ENCODE measurements around the gene ADAMTS17. TPM values are rescaled to one million over a fixed set of nuclear protein-coding genes. Genes with fewer than 3 reads are reported as not detected.
A peak's percentile ranks its signal among the peaks of the same experiment; 100 is the strongest.

ADAMTS17 gene
- total RNA-seq, 1 donor from 2014 or later, result 3.4 TPM

GRCh38 chr15:100033140-100033857, 308.5 kb downstream of the ADAMTS17 start:
- DNase-seq (ENCODE audit: low spot score), result no peak
- H3K27ac Mint-ChIP-seq (ENCODE audit: unreplicated experiment), result peak overlapping the region; percentile 91
- no peak for TF ChIP-seq CTCF (IDR thresholded peaks at IDR 0.05)

GRCh38 chr15:100032358-100033085, 309.3 kb downstream of the ADAMTS17 start:
- TF ChIP-seq CTCF (IDR thresholded peaks at IDR 0.05), result no peak
- peaks cover 6% of the 10 kb centered on the region for H3K9me3 Mint-ChIP-seq (ENCODE audit: low read depth)
- H3K36me3 Mint-ChIP-seq (ENCODE audit: low read depth), result peaks cover 7% of the 10 kb centered on the region
- peak overlapping the region; percentile 91 for H3K27ac Mint-ChIP-seq (ENCODE audit: unreplicated experiment)
- H3K4me3 Mint-ChIP-seq (ENCODE audit: unreplicated experiment), result no peak overlapping the region
- no peak for DNase-seq (ENCODE audit: low spot score)
- H3K27me3 Mint-ChIP-seq (ENCODE audit: low read depth), result no peaks in the 10 kb centered on the region
- peaks cover 74% of the 10 kb centered on the region for H3K4me1 Mint-ChIP-seq (ENCODE audit: low read depth)

More at GRCh38 chr15:100033140-100033857, 308.5 kb downstream of the ADAMTS17 start:
- Mint-ChIP-seq H3K36me3 (ENCODE audit: low read depth) (peaks cover 3% of the 10 kb centered on the region), H3K9me3 (ENCODE audit: low read depth) (peaks cover 3% of the 10 kb centered on the region), H3K27me3 (ENCODE audit: low read depth) (no peaks in the 10 kb centered on the region), H3K4me3 (ENCODE audit: unreplicated experiment) (no peak overlapping the region), H3K4me1 (ENCODE audit: low read depth) (peaks cover 74% of the 10 kb centered on the region)

- Mint-ChIP-seq H3K9me3 (ENCODE audit: low read depth) (peaks cover 8% of the 10 kb centered on the region), H3K27ac (ENCODE audit: unreplicated experiment) (peak overlapping the region; percentile 91), H3K4me1 (ENCODE audit: low read depth) (peaks cover 74% of the 10 kb centered on the region), H3K4me3 (ENCODE audit: unreplicated experiment) (no peak overlapping the region), H3K36me3 (ENCODE audit: low read depth) (peaks cover 7% of the 10 kb centered on the region), H3K27me3 (ENCODE audit: low read depth) (no peaks in the 10 kb centered on the region)
- DNase-seq (ENCODE audit: low spot score), result no peak
- TF ChIP-seq CTCF (IDR thresholded peaks at IDR 0.05), result no peak
Observed at GRCh38 chr15:100031665-100032357, 310.0 kb downstream of the ADAMTS17 start.

GRCh38 chr15:100030586-100031229, 311.1 kb downstream of the ADAMTS17 start:
- Mint-ChIP-seq H3K27ac (ENCODE audit: unreplicated experiment) (peak overlapping the region; percentile 74), H3K36me3 (ENCODE audit: low read depth) (peaks cover 7% of the 10 kb centered on the region), H3K9me3 (ENCODE audit: low read depth) (peaks cover 10% of the 10 kb centered on the region), H3K27me3 (ENCODE audit: low read depth) (no peaks in the 10 kb centered on the region), H3K4me3 (ENCODE audit: unreplicated experiment) (no peak overlapping the region), H3K4me1 (ENCODE audit: low read depth) (peaks cover 71% of the 10 kb centered on the region)
- no peak for DNase-seq (ENCODE audit: low spot score)
- no peak for TF ChIP-seq CTCF (IDR thresholded peaks at IDR 0.05)
